Adrenal gland (tissue), 12 donors: ENCODE results near the gene NTSR2. TPM values are rescaled to one million over a fixed set of nuclear protein-coding genes. Genes with fewer than 3 reads are reported as not detected.

Experiments used
- DNase-seq, 7 donors: peaks; one replicate each; pipeline ENCODE4 v3.0.0-alpha.2; 2019 to 2020
- H3K27ac ChIP-seq, 5 donors: fragments of 200-600 bp; sonication (generic) in 4 of 5; 1 replicate in 3 of 5; 2 replicates in 2 of 5; pipeline versions ENCODE4 v1.5.1 to v1.8.0; 2016 to 2020; ENCODE audit warnings: mild to moderate bottlenecking in 1 of 5
- H3K27me3 ChIP-seq: fragments of 200-600 bp; 2 replicates; pipeline ENCODE4 v1.8.0; 2021
- H3K36me3 ChIP-seq, 2 donors: fragments of 200-600 bp; replicated peaks in 1 of 2; 1 replicate in 1 of 2; 2 replicates in 1 of 2; pipeline versions ENCODE4 v1.5.1 to v1.8.0; 2018 to 2022
- H3K4me1 ChIP-seq, 2 donors: fragments of 200-600 bp; replicated peaks in 1 of 2; 1 replicate in 1 of 2; 2 replicates in 1 of 2; pipeline versions ENCODE4 v1.5.1 to v1.8.0; 2018 to 2021
- H3K4me3 ChIP-seq, 4 donors: fragments of 200-600 bp; sonication (generic) in 3 of 4; one replicate each; pipeline ENCODE4 v1.5.1; 2016 to 2018
- H3K9me3 ChIP-seq, 3 donors: fragments of 200-600 bp; sonication (generic) in 1 of 3; replicated peaks in 1 of 3; 1 replicate in 2 of 3; 2 replicates in 1 of 3; pipeline versions ENCODE4 v1.5.1 to v1.8.0; 2016 to 2021
- POLR2A ChIP-seq, 2 donors: fragments of 450-650 bp; IDR thresholded peaks; one replicate each; pipeline ENCODE4 v1.6.1; 2017; ENCODE audit warnings: antibody characterized with exemption in 2 of 2, mild to moderate bottlenecking in 2 of 2, moderate library complexity in 1 of 2
- WGBS, 4 donors: extraction: QIAGEN DNeasy Blood & Tissue Kit in 2 of 4; methylation state at CpG; one replicate each; pipeline versions ENCODE4 v1.1.5 to v1.1.7; 2013 to 2017; 5-methylcytosine and 5-hydroxymethylcytosine counted together
- intact Hi-C, 2 donors: fragments of 100-400 bp; cut with DNase I; formaldehyde crosslinking; loops; one replicate each; pipeline versions ENCODE4 v1.14.1 to v1.15.0; 2022 to 2023
- polyA plus RNA-seq, 3 donors: library from polyadenylated mRNA; stranded (reverse); fragments of 200-250 nt in 2 of 3; fragments of 350-450 nt in 1 of 3; fragmentation: Illumina TruSeq in 1 of 3; extraction: RNeasy Lipid Tissue Mini Kit (QIAGEN cat#74804) in 1 of 3; gene quantifications; one replicate each; pipeline ENCODE4 v1.2.3, GENCODE V29; 2013 to 2014
- total RNA-seq, 9 donors: library from RNA; depleted of rRNA in 4 of 9; stranded (reverse); fragments of >200 nt in 4 of 9; fragments of 120-200 nt in 1 of 9; fragmentation: NEBNext Ultra II Directional in 1 of 9; extraction: Animal tissue kit (Norgen Biotek cat#: 25700) in 1 of 9; gene quantifications; one replicate each; pipeline versions ENCODE4 v1.1.0 to v1.2.4, GENCODE V29; 2013 to 2023
- TF ChIP-seq, protein P1 (sequence below), 6 experiments: fragments of 450-650 bp in 4 of 6; fragments of 200-600 bp in 2 of 6; sonication (generic) in 1 of 6; IDR thresholded peaks; 1 replicate in 5 of 6; 2 replicates in 1 of 6; pipeline versions ENCODE4 v1.5.1 to v1.8.0; 2016 to 2021; ENCODE audit warnings: antibody characterized with exemption in 6 of 6, mild to moderate bottlenecking in 2 of 6, moderate library complexity in 1 of 6
- donor health status: healthy with polysubstance abuse.
- donor health status: Bipolar disorder and iron deficiency.
- donor health status: DM: yes; HTN: yes; CAD: no.
- donor health status: DM: no; HTN: no; CAD: no.
- donor health status: DM: no; HTN: no; CAD: no.
- donor health status: DM: yes; HTN: yes; CAD: no.

The NTSR2 gene
- total and polyA plus RNA-seq, 12 donors, result 0.06 to 10.3 (median 1.1) TPM

DNA sequence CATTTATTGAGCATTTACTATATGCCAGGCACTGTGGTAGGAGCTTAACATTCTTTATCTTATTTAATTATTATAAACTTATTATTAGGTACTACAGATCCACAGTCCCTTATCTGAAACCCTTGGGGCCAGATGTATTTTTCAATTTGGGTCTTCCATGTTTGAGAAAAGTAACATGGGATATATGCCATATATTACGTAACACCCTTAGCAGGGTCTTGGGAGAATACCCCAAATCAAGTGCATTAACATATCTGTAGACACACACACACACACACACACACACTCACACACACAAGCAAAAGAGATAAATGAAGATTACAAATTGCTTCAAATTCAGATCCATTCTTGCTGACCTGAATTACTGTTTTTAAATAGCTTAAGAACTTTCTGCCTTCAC, 13.7 kb downstream of the NTSR2 start:
- peaks cover 6% of the 10 kb centered on the region for H3K27me3 ChIP-seq
- no peaks in the 10 kb centered on the region for H3K36me3 ChIP-seq
- H3K9me3 ChIP-seq, result no peaks in the 10 kb centered on the region
- DNase-seq, result no peak
- WGBS, 4 donors, result 83 to 93% (median 91%) methylated on average over 1 of the region's 1 CpG
- intact Hi-C loops, result no loop called here
- H3K4me1 ChIP-seq, result no peaks in the 10 kb centered on the region
- H3K27ac ChIP-seq, result no peak overlapping the region
- no peak overlapping the region for H3K4me3 ChIP-seq
- TF ChIP-seq, protein P1, sequence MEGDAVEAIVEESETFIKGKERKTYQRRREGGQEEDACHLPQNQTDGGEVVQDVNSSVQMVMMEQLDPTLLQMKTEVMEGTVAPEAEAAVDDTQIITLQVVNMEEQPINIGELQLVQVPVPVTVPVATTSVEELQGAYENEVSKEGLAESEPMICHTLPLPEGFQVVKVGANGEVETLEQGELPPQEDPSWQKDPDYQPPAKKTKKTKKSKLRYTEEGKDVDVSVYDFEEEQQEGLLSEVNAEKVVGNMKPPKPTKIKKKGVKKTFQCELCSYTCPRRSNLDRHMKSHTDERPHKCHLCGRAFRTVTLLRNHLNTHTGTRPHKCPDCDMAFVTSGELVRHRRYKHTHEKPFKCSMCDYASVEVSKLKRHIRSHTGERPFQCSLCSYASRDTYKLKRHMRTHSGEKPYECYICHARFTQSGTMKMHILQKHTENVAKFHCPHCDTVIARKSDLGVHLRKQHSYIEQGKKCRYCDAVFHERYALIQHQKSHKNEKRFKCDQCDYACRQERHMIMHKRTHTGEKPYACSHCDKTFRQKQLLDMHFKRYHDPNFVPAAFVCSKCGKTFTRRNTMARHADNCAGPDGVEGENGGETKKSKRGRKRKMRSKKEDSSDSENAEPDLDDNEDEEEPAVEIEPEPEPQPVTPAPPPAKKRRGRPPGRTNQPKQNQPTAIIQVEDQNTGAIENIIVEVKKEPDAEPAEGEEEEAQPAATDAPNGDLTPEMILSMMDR (IDR thresholded peaks at IDR 0.05), result no peak
- TF ChIP-seq POLR2A (IDR thresholded peaks at IDR 0.05), result no peak

DNA sequence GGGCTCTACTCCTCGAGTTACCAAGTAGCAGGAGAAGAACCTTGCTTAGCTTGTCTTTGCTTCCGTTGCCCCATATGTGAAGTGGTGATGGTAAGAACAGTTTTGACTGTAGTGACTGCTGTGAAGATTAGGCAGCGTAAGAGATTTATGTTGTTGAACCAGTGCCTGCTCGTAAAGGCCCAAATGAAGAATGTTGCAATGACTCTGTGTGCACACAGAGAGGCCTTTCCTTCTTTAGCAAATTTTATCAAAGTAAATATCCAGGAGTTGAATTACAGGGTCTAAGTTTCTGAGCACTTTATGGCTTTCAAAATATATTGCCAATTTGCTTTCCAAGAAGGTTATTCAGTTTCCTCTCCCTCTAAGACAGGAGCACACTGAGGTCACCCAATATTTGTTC, 14.5 kb downstream of the NTSR2 start:
- Histone ChIP-seq H3K4me1 (no peaks in the 10 kb centered on the region), H3K27ac (no peak overlapping the region), H3K4me3 (no peak overlapping the region), H3K27me3 (peaks cover 6% of the 10 kb centered on the region), H3K36me3 (no peaks in the 10 kb centered on the region), H3K9me3 (no peaks in the 10 kb centered on the region)
- WGBS, 4 donors, result 78 to 90% (median 86%) methylated on average over 4 of the region's 4 CpGs
- intact Hi-C loops, result no loop called here
- DNase-seq, result no peak
- TF ChIP-seq, protein P1 (IDR thresholded peaks at IDR 0.05), result no peak
- no peak for TF ChIP-seq POLR2A (IDR thresholded peaks at IDR 0.05)

DNA sequence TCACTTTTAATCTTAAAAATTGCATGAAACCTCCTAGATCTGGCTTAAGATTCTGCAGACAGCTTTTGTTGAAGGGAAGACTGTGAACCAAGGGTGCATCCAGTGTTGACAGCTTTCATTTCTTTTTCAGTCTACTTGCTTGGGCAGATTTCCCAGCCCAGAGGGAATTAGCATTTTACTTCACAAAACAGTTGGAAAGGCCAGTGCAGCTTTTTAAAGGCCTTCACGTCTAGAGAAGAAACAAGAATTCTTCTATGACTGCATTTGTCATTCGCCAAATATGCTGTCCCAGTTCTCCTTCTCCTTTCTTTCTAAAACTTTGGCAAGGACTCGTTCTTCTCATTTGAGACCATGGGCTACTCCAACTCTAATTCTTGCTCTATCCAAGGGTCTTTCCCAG, 17.4 kb downstream of the NTSR2 start:
- Histone ChIP-seq H3K36me3 (no peaks in the 10 kb centered on the region), H3K4me1 (no peaks in the 10 kb centered on the region), H3K9me3 (no peaks in the 10 kb centered on the region), H3K27me3 (no peaks in the 10 kb centered on the region), H3K4me3 (no peak overlapping the region), H3K27ac (no peak overlapping the region)
- 41 to 53% (median 49%) methylated on average over 3 of the region's 3 CpGs for WGBS, 4 donors
- no peak for TF ChIP-seq POLR2A (IDR thresholded peaks at IDR 0.05)
- TF ChIP-seq, protein P1 (IDR thresholded peaks at IDR 0.05), result no peak
- peak in 1 of 7 donors; percentile 15 for DNase-seq
- intact Hi-C loops, result no loop called here

DNA sequence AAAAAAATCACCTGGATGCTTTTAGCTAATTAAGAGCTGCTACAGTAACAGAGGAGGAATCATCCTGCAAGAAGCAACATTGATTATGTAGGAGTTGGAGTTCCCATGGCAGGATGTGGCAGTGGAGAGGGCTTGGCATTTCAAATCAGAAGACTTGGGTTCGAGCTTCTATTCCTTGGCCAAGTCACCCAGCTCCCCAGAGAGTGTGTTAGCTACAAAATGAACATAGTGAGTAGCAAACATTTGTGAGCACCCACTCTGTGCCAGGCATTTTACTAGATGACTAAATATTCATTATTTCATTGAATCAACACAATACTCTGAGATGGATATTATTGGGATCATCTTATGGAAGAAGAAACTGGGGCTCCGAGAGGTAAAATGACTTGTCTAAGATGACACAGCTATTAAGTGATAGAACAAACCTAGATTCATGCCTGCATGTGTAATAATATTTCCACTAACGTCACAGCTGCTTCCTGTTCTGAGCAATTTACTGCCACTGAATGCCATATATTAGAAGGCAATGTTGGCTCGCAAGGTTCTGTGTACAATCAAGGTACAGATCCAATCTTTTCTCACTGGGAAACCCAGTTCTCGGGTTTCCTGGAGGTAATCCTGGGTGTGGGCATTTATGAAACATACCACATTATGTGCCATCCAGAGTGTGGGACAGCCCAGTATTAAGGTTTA, 18.0 kb downstream of the NTSR2 start:
- Histone ChIP-seq H3K27me3 (no peaks in the 10 kb centered on the region), H3K4me1 (no peaks in the 10 kb centered on the region), H3K9me3 (no peaks in the 10 kb centered on the region), H3K36me3 (no peaks in the 10 kb centered on the region), H3K4me3 (no peak overlapping the region), H3K27ac (no peak overlapping the region)
- TF ChIP-seq, protein P1 (IDR thresholded peaks at IDR 0.05), result no peak
- no peak for TF ChIP-seq POLR2A (IDR thresholded peaks at IDR 0.05)
- 70 to 85% (median 78%) methylated on average over 5 of the region's 5 CpGs for WGBS, 4 donors
- peak in 1 of 7 donors; percentile 2 for DNase-seq
- intact Hi-C loops, result no loop called here
